Smooth muscle cell (in vitro differentiated cells): ENCODE results near the gene NAGS. TPM values are rescaled to one million over a fixed set of nuclear protein-coding genes. Genes with fewer than 3 reads are reported as not detected.
A peak's percentile ranks its signal among the peaks of the same experiment; 100 is the strongest.
"Not testable (repeated sequence)": the region's sequence is repeated elsewhere in the genome, so short reads cannot be mapped to it uniquely, and the experiment has no call there.

Experiments
- DNase-seq: peaks from one replicate; lab custom pipeline; 2025; ENCODE audit not compliant: unreplicated experiment; lab: John Stamatoyannopoulos, UW
- H2AFZ ChIP-seq: fragments of 200-600 bp; sonication (generic); 2 replicates; pipeline ENCODE4 v1.6.0; 2016; ENCODE audit warnings: antibody characterized with exemption, low read depth, mild to moderate bottlenecking
- H3F3A ChIP-seq: fragments of 200-600 bp; sonication (generic); 2 replicates; pipeline ENCODE4 v1.6.0; 2017; ENCODE audit warnings: antibody characterized with exemption, low read depth
- H3K27ac ChIP-seq: fragments of 200-600 bp; sonication (generic); 2 replicates; pipeline ENCODE4 v1.5.1; 2016; ENCODE audit warnings: low read depth, mild to moderate bottlenecking
- H3K27me3 ChIP-seq: fragments of 200-600 bp; sonication (generic); 2 replicates; pipeline ENCODE4 v1.6.1; 2016; ENCODE audit warnings: low read depth, mild to moderate bottlenecking
- H3K36me3 ChIP-seq: fragments of 200-600 bp; sonication (generic); 2 replicates; pipeline ENCODE4 v1.5.1; 2016; ENCODE audit warnings: low read depth
- H3K4me1 ChIP-seq: fragments of 200-600 bp; sonication (generic); 2 replicates; pipeline ENCODE4 v1.5.1; 2016; ENCODE audit warnings: low read depth
- H3K4me2 ChIP-seq: fragments of 200-600 bp; sonication (generic); 2 replicates; pipeline ENCODE4 v1.6.0; 2016; ENCODE audit warnings: mild to moderate bottlenecking
- H3K4me3 ChIP-seq: fragments of 200-600 bp; sonication (generic); 2 replicates; pipeline ENCODE4 v1.5.1; 2016; ENCODE audit warnings: mild to moderate bottlenecking
- H3K79me2 ChIP-seq: fragments of 200-600 bp; sonication (generic); 2 replicates; pipeline ENCODE4 v1.6.0; 2016; ENCODE audit warnings: low read depth, mild to moderate bottlenecking
- H3K9ac ChIP-seq: fragments of 200-600 bp; sonication (generic); 2 replicates; pipeline ENCODE4 v1.6.0; 2016; ENCODE audit warnings: low read depth
- H3K9me3 ChIP-seq: fragments of 200-600 bp; sonication (generic); replicated peaks from 2 replicates; pipeline ENCODE4 v1.5.1; 2016; ENCODE audit warnings: low read depth
- H4K20me1 ChIP-seq: fragments of 200-600 bp; sonication (generic); 2 replicates; pipeline ENCODE4 v1.6.0; 2016; ENCODE audit warnings: low read depth
- WGBS: methylation state at CpG from one replicate; pipeline ENCODE4 v1.1.7; 2016; ENCODE audit warnings: low lambda C conversion rate; 5-methylcytosine and 5-hydroxymethylcytosine counted together
- polyA plus RNA-seq: library from polyadenylated mRNA; unstranded; fragments of >200 nt; fragmentation: Nextera tagmentation; extraction: Ambion mirVana; gene quantifications from 2 replicates; pipeline ENCODE4 v1.2.1, GENCODE V29; 2016
- total RNA-seq: library from RNA; depleted of rRNA; stranded (reverse); fragments of >200 nt; gene quantifications from 2 replicates; pipeline ENCODE4 v1.2.3, GENCODE V29; 2014
- TF ChIP-seq, protein P1 (sequence below): fragments of 200-600 bp; sonication (generic); IDR thresholded peaks from 2 replicates; pipeline ENCODE4 v1.5.1; 2017; ENCODE audit warnings: borderline replicate concordance, mild to moderate bottlenecking, antibody characterized with exemption; ENCODE audit not compliant: insufficient read depth, poor library complexity, severe bottlenecking

NAGS gene, protein sequence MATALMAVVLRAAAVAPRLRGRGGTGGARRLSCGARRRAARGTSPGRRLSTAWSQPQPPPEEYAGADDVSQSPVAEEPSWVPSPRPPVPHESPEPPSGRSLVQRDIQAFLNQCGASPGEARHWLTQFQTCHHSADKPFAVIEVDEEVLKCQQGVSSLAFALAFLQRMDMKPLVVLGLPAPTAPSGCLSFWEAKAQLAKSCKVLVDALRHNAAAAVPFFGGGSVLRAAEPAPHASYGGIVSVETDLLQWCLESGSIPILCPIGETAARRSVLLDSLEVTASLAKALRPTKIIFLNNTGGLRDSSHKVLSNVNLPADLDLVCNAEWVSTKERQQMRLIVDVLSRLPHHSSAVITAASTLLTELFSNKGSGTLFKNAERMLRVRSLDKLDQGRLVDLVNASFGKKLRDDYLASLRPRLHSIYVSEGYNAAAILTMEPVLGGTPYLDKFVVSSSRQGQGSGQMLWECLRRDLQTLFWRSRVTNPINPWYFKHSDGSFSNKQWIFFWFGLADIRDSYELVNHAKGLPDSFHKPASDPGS
- total RNA-seq = 0.49 and 1.3 TPM in 2 replicates
- polyA plus RNA-seq = 1.5 and 1.6 TPM in 2 replicates

DNA sequence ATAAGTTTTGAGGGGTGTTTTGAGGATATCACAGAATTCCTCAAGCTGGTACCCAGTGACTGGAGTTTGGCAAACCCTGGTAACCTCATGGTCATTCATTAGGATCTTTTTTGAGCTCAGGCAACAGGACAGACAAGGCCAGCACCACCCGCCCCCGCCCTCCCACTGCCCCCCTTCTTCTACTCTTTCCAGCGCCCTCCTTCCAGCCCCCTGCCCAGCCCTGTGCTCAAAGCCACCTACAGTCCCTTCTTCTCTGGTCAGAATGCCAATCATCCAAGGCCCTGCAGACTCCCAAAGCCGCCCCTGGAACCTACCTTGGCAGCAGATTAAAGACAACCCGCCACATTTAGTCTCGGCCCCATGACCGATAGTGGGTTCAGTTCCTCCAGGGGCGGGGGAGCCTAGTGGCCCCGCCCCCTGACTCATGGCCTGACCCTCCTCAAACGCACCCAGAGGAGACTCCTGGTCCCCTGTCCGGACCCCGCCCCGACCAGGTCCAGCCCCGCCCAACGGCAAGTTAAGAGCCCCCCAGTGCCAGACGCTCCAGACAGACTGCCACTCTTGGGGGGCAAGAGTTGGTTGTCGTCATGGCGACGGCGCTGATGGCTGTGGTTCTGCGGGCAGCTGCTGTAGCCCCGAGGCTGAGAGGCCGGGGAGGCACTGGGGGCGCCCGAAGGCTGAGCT, at the start of gene NAGS:
NAGS (plus strand) TSS at position 546 of the 684 bp plus-strand sequence; CDS start at position 588, 42 bp downstream.
- H3K27me3 ChIP-seq = peaks cover 30% of the 10 kb centered on the region
- H3K36me3 ChIP-seq = no peaks in the 10 kb centered on the region
- TF ChIP-seq, protein P1, sequence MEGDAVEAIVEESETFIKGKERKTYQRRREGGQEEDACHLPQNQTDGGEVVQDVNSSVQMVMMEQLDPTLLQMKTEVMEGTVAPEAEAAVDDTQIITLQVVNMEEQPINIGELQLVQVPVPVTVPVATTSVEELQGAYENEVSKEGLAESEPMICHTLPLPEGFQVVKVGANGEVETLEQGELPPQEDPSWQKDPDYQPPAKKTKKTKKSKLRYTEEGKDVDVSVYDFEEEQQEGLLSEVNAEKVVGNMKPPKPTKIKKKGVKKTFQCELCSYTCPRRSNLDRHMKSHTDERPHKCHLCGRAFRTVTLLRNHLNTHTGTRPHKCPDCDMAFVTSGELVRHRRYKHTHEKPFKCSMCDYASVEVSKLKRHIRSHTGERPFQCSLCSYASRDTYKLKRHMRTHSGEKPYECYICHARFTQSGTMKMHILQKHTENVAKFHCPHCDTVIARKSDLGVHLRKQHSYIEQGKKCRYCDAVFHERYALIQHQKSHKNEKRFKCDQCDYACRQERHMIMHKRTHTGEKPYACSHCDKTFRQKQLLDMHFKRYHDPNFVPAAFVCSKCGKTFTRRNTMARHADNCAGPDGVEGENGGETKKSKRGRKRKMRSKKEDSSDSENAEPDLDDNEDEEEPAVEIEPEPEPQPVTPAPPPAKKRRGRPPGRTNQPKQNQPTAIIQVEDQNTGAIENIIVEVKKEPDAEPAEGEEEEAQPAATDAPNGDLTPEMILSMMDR = no peak
- peak within 1 kb of the TSS; percentile 81 for H3K4me3 ChIP-seq
- no peaks in the 10 kb centered on the region for H3F3A ChIP-seq
- no peak within 1 kb of the TSS for H3K9ac ChIP-seq
- 7% methylated on average over 18 of the region's 25 CpGs for WGBS
- H4K20me1 ChIP-seq = no peaks in the 10 kb centered on the region
- DNase-seq = no peak
- H3K4me2 ChIP-seq = peak within 1 kb of the TSS; percentile 99
- H3K27ac ChIP-seq = no peak within 1 kb of the TSS
- H3K4me1 ChIP-seq = peaks cover 26% of the 10 kb centered on the region
- H3K9me3 ChIP-seq = no peaks in the 10 kb centered on the region
- no peaks in the 10 kb centered on the region for H3K79me2 ChIP-seq
- H2AFZ ChIP-seq = no peak within 1 kb of the TSS

DNA sequence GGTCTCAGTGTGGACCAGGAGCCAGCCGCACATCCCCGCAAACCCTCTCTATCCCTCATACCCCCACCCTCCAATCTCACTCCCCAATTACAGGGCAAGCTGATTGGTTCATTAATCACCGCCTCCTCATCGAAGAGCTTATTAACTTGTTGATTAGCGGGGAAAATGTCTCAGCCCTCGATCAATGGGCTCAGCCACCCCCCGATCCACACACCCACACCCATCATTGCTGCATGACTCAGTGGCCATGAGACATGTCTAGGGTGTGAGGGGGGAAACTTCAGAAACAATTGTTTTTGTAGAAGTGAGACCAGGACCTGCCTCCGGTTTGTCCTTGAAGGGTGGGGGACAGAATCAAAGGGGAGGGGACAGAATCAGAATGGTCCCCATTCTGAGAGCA, 48.2 kb upstream of the NAGS start:
- H4K20me1 ChIP-seq = no peaks in the 10 kb centered on the region
- H3K36me3 ChIP-seq = no peaks in the 10 kb centered on the region
- DNase-seq = no peak
- TF ChIP-seq, protein P1 = no peak
- H3K4me2 ChIP-seq = no peak overlapping the region
- no peaks in the 10 kb centered on the region for H3K79me2 ChIP-seq
- H3K9me3 ChIP-seq = no peaks in the 10 kb centered on the region
- WGBS = 82% methylated on average over 8 of the region's 8 CpGs
- peaks cover 5% of the 10 kb centered on the region for H3K4me1 ChIP-seq
- no peak overlapping the region for H2AFZ ChIP-seq
- no peak overlapping the region for H3K27ac ChIP-seq
- no peak overlapping the region for H3K4me3 ChIP-seq
- H3K9ac ChIP-seq = no peak overlapping the region
- H3K27me3 ChIP-seq = peaks cover 46% of the 10 kb centered on the region
- H3F3A ChIP-seq = no peaks in the 10 kb centered on the region

DNA sequence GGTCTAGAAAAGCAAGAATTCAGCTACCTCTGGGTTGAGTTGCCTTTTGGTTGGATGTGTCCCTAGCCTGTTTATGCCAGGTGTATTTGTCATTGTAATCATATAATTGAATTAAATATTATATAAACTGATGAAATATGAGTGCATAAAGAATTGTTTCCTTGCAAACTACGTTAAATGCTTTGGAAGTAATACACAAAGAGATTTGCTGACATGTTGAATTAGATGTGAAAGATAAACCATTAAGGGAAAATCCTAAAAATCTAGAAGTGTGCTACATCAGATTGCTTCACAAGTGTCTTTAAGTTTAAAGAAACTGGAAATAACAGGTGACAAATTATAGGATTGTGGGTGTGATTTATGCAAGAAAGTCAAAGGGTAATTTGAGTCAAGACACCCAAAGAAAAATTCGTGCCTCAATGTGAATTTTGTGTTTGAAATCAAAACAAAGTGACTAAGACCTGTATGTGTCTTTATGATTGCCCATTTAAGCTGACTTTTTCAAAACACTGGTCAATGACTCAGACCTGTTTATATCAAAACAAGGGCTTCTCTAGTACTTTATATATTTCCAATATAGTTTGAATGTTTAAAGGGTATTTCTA, 45.6 kb upstream of the NAGS start:
- Histone ChIP-seq H3K9me3 (no peaks in the 10 kb centered on the region), H3K79me2 (no peaks in the 10 kb centered on the region), H3K27me3 (peaks cover 33% of the 10 kb centered on the region), H3K36me3 (no peaks in the 10 kb centered on the region), H3K4me2 (no peak overlapping the region), H3K27ac (no peak overlapping the region), H4K20me1 (no peaks in the 10 kb centered on the region), H3K9ac (no peak overlapping the region), H2AFZ (no peak overlapping the region), H3K4me1 (no peaks in the 10 kb centered on the region), H3F3A (no peaks in the 10 kb centered on the region), H3K4me3 (no peak overlapping the region)
- TF ChIP-seq, protein P1 = no peak
- WGBS = 65% methylated on average over 2 of the region's 2 CpGs
- DNase-seq = no peak

DNA sequence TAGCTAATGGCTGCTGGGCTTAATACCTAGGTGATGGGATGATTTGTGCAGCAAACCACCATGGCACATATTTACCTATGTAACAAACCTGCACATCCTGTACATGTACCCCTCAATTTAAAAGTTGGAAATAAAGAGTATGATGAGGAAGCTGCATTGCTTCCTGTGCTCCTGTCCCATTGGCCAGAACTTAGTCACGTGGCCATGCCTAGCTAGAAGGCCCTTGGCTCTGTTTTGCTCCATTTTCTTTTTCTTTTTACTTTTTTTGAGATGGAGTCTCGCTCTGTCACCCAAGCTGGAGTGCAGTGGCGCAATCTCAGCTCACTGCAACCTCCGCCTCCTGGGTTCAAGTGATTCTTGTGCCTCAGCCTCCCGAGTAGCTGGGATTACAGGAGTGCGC, 43.1 kb upstream of the NAGS start:
- not testable (repeated sequence) for H3K4me3 ChIP-seq, H3K4me1 ChIP-seq, H3K36me3 ChIP-seq, H3K9ac ChIP-seq, H3K79me2 ChIP-seq, H3K4me2 ChIP-seq, H3F3A ChIP-seq, H3K9me3 ChIP-seq, DNase-seq, H2AFZ ChIP-seq, H3K27ac ChIP-seq, H4K20me1 ChIP-seq
- 94% methylated on average over 6 of the region's 6 CpGs for WGBS
- H3K27me3 ChIP-seq = peaks cover 23% of the 10 kb centered on the region
